Fibroblast of the conjunctiva (primary cell): ENCODE results near the gene FZD8.
"Not testable (repeated sequence)": the region's sequence is repeated elsewhere in the genome, so short reads cannot be mapped to it uniquely, and the experiment has no call there.

Experiments used
- DNase-seq: peaks from one replicate; pipeline ENCODE4 v3.0.0-alpha.2; 2010; ENCODE audit warnings: low read depth

The FZD8 gene

GRCh38 chr10:35642035-35642792, at the start of gene FZD8:
Gene FZD8 (minus strand): TSS chr10:35642296. CDS start chr10:35641429, 867 bp downstream.
- DNase-seq = peak; percentile 64

- DNase-seq = no peak
These were observed 49.6 kb upstream of the FZD8 start for GRCh38 chr10:35691522-35692236.

GRCh38 chr10:35690534-35690933, 48.4 kb upstream of the FZD8 start:
- DNase-seq = no peak

DNA sequence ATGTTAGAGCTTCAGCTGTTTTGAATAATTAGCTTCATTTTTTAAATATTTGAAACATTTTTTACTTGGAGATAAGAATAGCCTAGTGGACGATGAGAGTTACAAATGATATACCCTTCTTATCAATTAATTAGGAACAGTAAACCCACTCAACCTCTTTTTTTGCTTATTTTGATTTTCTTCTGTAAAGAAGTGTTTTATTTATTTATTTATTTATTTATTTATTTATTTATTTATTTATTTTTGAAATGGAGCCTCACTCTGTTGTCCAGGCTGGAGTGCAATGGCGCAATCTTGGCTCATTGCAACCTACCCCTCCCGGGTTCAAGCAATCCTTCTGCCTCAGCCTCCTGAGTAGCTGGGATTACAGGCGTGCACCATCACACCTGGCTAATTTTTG, 43.8 kb upstream of the FZD8 start:
- not testable (repeated sequence) for DNase-seq

DNA sequence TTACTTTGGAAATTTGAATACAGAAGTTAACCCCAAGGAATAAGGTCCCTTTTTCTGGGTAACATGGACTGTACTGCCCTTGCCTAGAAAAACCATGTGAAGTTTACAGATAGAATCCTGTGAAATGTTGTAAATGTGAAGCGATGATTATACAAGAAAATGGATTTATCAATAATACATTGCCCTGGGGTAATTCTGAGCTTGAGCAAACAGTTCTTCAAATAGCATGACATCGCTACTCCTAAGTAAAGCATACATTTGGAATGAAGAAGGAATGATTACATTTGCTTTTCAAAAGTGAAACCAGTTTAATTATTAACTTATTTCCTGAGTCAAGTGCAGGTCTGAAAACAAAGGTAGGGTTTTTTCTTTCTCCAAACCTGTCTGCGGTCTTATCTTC, 43.3 kb upstream of the FZD8 start:
- DNase-seq = no peak

- no peak for DNase-seq
These were observed 42.5 kb upstream of the FZD8 start for GRCh38 chr10:35684586-35684985.

DNA sequence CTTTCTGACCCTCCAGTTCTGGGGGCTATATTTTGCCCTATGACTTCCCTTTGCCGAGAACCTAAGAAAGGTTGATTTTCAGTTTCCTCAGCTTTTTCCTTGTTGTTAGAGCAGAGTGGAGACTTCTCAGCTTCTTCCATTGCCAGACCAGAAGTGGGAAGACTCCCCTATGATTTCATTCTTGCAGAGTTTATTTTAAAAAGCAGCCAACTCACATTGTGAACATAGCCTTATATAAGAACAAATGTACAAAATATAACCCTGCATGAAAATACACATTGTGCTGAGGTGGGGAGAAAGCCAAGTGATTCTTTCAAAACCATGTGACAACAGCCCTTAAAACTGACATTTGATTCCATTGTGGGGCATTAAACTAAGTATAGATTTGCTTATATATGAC, 33.8 kb upstream of the FZD8 start:
- DNase-seq = no peak

DNA sequence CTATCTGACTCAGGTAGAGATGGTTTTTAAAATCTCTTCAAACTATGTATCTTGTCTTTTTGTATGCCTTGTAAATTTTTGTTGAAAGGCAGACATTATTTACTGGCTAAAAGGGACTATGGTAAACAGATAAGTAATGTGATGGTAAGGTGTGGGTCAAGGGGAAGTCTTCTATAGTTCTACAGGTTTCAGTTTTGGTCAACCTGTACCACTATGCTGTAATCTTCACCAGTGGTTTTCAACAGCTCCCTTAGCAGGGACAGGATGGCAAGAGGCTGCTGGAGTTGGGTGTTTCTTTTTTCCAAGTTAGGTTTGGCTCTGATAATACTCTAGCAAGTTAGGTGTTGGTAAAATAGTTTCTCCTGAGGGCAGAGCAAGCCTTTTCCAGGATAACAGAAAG, 32.7 kb upstream of the FZD8 start:
- DNase-seq = no peak

DNA sequence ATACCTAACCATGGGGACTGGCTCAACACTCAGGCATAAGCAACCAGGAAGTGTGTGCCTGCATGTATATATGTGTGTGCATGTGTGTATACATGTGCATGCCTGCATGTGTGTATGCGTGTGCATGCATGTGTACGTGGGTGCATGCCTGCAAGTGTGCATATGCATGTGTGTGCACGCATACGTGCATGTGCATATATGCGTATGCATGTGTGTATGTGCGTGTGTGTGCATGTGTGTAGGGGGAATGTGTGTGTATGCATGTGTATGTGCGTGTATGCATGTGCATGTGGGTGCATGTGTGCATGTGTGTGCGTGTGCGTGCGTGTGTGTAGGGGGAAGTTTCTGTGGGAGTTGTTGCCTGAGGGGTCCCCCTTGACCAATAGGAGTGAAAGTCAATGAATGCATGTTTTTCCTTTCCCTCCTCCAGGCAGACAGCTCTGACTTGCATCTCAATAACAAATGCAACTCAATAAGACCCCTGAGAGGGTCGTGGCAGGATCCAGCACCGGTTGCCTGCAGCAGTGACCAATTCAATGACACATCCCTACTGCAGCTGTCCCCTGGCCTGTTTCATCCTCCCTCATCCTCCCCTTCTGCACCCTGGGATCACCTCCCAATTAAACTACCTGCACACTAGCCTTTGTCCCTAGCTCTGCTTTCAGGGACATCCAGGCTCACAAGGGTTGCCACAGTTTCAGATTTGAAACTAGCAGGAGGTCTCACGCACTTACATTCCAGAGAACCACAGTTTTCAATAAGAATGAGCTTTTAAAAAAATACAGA, 27.0 kb upstream of the FZD8 start:
- DNase-seq = no peak

DNA sequence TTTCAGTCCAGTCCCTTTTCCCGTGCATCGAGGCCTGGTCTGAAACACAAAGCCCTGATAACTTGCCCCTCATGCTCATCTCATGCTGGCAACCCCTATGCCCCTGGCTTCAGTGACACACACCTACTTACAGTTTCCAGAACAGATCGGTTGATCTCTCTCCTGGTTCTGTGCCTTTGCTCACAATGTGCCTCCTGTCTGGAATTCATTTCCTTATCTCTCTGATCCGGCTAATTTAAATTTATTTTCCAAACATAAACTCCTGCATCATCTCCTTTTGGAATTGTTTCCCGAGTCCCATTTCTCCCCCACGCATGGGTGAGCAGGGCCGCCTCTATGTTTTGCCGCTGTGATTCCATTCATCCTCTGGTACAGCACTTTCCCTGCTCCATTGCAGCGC, 25.9 kb upstream of the FZD8 start:
- DNase-seq = no peak

DNA sequence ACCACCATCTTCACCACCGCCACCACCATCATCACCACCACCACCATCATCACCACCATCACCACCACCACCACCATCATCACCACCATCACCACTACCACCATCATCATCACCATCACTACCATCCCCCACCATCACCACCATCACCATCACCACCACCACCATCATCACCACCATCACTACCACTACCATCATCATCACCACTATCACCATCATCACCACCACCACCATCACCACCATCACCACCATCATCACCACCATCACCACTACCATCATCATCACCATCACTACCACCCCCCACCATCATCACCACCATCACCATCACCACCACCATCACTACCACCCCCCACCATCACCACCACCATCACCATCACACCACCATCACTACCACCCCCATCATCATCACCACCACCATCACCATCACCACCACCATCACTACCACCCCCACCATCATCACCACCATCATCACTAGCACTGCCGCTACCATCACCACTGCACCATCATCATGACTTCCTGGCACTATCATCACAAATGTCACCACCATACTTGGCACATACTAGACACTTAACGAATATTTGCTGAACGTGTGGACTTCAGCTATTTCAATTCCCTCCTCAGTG, 25.3 kb upstream of the FZD8 start:
- no peak for DNase-seq

DNA sequence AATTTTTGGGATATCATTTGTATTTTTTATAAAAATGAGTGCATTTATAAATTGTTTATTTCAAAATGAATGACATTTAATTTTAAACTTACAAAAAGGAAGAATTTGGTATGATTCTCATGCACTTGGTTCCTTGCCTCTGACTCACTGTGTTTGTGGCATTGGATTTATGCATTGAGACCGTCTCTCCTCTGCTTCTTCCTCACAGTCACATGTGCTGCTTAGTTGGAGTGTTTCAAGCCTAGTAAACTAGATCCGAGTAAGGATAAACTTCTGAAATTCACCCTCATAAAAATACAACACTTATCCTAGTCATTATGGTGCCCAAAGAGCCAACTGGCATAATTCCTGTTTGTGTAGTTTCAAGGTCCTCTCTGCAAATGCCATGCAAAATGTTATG, 19.1 kb upstream of the FZD8 start:
- DNase-seq = no peak

- no peak for DNase-seq
These were observed 17.4 kb upstream of the FZD8 start for GRCh38 chr10:35659456-35659855.

DNA sequence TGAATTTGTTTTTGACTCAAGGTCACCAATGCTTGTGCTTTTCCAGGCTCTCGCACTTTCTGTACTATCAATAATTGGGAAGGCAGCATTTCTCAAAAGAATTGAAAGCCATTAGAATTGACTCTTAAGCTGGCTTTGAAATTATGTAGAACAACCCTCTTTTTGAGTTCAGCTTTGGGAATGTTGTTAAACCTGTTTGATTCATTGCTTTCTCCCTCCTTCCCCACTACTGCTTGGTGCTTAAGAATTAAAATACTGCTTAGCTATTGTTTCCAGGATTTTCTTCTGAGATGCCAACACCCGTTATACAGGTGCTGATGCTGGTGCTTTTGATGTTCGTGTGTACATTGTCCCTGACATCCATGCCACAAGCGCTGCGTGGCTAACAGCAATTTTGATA, 15.5 kb upstream of the FZD8 start:
- DNase-seq = no peak

- no peak for DNase-seq
These were observed 10.7 kb upstream of the FZD8 start for GRCh38 chr10:35652824-35653223.

GRCh38 chr10:35650894-35651293, 8.8 kb upstream of the FZD8 start:
- DNase-seq = no peak

DNA sequence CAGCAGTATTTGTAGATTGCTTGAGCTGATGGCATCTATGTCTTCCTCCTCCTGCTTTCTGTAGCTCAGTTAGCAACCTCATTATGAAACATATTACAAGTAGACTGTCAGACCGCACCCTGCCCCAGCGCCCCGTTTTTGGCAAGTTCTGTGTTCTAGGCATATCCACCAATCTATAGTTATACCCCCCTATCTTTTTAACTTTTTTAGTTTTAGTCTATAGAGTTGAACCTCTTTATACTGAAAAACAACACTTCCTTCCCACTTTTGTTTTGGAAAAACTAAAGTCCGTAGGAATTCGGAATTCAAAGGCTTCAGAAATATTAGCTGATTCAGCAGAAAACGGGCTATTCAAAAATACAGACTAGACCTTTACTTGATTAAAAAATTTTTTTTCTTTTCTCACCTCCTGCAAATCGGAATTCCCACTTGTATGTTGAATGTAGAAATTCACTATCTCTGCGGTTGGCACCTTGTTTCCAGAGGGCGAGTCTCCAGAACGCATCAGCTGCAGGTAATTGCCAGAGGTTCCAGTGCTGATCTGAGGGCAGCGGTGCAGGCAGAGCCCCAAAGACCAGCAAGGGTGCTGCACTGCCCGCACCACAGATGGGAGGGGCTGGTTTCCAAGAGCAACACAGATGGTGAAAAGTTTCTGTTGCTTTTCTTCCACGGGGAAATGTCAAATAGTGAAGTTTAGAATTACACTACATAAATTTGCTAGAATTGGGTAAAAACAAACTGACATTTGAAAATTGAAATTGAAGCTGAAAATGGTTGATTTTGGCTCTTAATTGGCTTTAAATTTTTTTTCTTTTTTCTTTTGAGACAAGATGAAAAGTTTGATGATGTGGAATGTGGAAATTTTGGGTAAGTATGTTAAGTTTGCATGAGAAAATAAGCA, 2.2 kb upstream of the FZD8 start:
- DNase-seq = no peak

DNA sequence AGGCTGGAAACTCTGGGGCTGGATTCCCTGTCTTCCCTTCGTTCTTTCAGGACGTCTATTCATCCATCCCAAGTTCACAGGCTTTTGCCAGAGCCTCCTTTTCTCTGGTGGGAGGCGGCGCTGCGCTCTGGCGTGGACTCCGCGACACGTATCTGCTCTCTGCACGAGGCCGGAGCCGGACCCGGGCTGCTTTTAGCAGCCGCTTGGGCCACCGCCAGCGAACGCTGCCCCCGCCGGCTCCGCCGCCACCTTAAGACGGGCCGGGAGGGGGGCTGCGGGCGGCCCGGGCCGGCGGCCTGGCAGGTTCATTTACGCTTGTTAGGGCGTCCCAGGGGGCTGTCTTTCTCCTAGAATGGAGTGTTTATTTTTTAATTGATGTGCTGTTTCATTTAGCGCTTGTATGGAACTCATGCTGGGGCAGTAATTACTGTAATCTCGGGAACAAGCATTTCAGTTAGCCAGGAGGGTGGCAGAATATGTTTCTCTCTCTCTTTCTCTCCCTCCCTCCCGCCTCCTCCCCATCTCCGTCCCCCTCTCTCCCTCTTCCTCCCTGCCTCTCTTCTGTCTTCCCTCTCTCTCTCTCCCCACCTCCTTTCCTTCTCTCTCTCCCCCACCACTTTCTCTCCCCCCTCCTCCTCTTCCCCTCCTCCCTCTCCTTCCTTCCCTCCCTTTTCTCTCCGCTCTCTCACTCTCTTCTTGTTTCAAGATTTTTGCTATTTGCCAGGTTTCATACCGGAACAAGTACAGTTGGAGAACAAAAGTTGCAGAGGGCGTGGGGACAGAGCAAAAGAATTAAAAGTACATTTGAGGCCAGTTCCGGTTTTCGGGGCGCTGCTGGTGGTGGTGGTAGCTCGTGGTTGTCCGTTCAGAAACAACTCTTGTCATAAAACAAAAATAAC, 1.3 kb upstream of the FZD8 start:
- DNase-seq = peak; percentile 21

GRCh38 chr10:35642793-35643114, 658 bp upstream of the FZD8 start:
- DNase-seq = no peak

DNA sequence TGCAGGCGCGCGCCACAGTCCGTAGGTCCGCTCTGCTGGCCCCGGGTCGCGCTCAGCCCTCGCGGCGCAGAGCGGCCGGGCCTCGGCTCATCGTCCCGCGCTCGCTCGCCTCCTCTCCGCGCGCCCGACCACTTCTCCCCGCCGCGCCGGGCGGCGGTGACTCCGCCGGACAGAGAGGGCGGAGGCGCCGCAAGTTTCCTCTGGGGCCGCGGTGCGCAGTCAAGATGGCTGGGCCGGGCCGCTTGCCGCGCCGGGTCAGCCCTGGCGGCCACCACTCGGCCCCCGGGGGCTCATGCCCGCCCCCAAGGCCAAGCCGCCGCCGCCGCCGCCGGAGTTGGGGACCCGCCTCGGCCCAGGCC, 441 bp downstream of the FZD8 start:
- no peak for DNase-seq
